Mesendoderm (in vitro differentiated cells): ENCODE measurements around the gene CACTIN.
"Not testable (repeated sequence)": the region's sequence is repeated elsewhere in the genome, so short reads cannot be mapped to it uniquely, and the experiment has no call there.

Experiments used
- DNase-seq: peaks from one replicate; pipeline ENCODE4 v3.0.0; 2013
- H2AK5ac ChIP-seq: 2 replicates; pipeline ENCODE4 v1.6.1; 2013; ENCODE audit warnings: low read length, inconsistent platforms
- H2BK120ac ChIP-seq: 2 replicates; pipeline ENCODE4 v1.6.1; 2013; ENCODE audit warnings: low read depth, mild to moderate bottlenecking, low read length, moderate library complexity, mixed read lengths
- H2BK15ac ChIP-seq: replicated peaks from 2 replicates; pipeline ENCODE4 v1.6.1; 2013; ENCODE audit warnings: low read depth, mild to moderate bottlenecking, moderate library complexity
- H2BK5ac ChIP-seq: 2 replicates; pipeline ENCODE4 v1.6.1; 2013; ENCODE audit warnings: low read length, inconsistent platforms
- H3K18ac ChIP-seq: 2 replicates; pipeline ENCODE4 v1.6.1; 2013; ENCODE audit warnings: mild to moderate bottlenecking, low read length, mixed read lengths
- H3K23ac ChIP-seq: one replicate; pipeline ENCODE4 v1.6.1; 2013; ENCODE audit warnings: low read length
- H3K27ac ChIP-seq: 2 replicates; pipeline ENCODE4 v1.5.1; 2013; ENCODE audit warnings: low read depth, mild to moderate bottlenecking, inconsistent platforms, low read length, moderate library complexity
- H3K27me3 ChIP-seq: 2 replicates; pipeline ENCODE4 v1.6.1; 2013; ENCODE audit warnings: low read length, control low read depth, mild to moderate bottlenecking, inconsistent platforms; ENCODE audit not compliant: insufficient read depth, poor library complexity
- H3K36me3 ChIP-seq: 2 replicates; pipeline ENCODE4 v1.6.1; 2013; ENCODE audit warnings: low read length, inconsistent platforms; ENCODE audit not compliant: control insufficient read depth, insufficient read depth
- H3K4ac ChIP-seq: one replicate; pipeline ENCODE4 v1.6.1; 2013; ENCODE audit warnings: low read depth, mild to moderate bottlenecking, low read length, moderate library complexity
- H3K4me1 ChIP-seq: 2 replicates; pipeline ENCODE4 v1.6.1; 2013; ENCODE audit warnings: low read depth, low read length, inconsistent platforms; ENCODE audit not compliant: control insufficient read depth
- H3K4me2 ChIP-seq: 2 replicates; pipeline ENCODE4 v1.6.1; 2013; ENCODE audit warnings: low read length
- H3K4me3 ChIP-seq: 2 replicates; pipeline ENCODE4 v1.5.1; 2013; ENCODE audit warnings: mild to moderate bottlenecking, low read length
- H3K56ac ChIP-seq: one replicate; pipeline ENCODE4 v1.6.1; 2013; ENCODE audit warnings: low read length
- H3K79me1 ChIP-seq: 2 replicates; pipeline ENCODE4 v1.6.1; 2013; ENCODE audit warnings: low read length, inconsistent platforms
- H3K79me2 ChIP-seq: 2 replicates; pipeline ENCODE4 v1.6.1; 2013; ENCODE audit warnings: mild to moderate bottlenecking, low read length; ENCODE audit not compliant: control insufficient read depth, insufficient read depth
- H3K9ac ChIP-seq: 2 replicates; pipeline ENCODE4 v1.6.1; 2013; ENCODE audit warnings: low read length, inconsistent platforms
- H4K5ac ChIP-seq: one replicate; pipeline ENCODE4 v1.6.1; 2013; ENCODE audit warnings: low read length
- H4K8ac ChIP-seq: one replicate; pipeline ENCODE4 v1.6.1; 2013; ENCODE audit warnings: low read depth, mild to moderate bottlenecking, control low read depth, low read length, moderate library complexity
- WGBS: extraction: QIAGEN DNeasy Blood & Tissue Kit; methylation state at CpG from one replicate; pipeline ENCODE4 v1.1.7; 2013; ENCODE audit warnings: low lambda C conversion rate, missing lambda C conversion rate; ENCODE audit not compliant: insufficient coverage; ENCODE audit errors: extremely low coverage; 5-methylcytosine and 5-hydroxymethylcytosine counted together

CACTIN gene

DNA sequence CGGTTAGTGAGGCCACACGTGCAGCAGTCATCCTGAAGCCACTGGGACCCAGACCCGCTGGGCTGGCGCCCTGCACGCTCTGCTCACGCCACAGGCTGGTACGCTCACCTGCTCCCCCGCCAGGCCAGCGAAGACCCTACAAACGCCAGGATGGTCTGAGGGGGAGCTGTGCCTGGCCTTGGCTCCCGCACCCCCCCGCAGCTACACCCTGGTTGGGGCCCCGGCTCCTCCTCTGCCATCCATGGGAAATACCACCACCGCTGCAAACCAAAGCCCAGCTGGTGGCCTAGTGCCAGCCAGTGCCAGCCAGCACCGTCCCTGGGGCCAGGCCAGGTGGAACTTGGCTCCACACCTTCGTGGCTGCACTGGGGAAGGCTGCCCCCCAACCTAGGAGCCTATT lies 23.3 kb upstream of the CACTIN start:
- Histone ChIP-seq H3K4me3 (no peak overlapping the region), H4K5ac (no peak overlapping the region), H3K79me2 (no peaks in the 10 kb centered on the region), H3K27me3 (no peaks in the 10 kb centered on the region), H3K56ac (no peak overlapping the region), H3K27ac (no peak overlapping the region), H3K79me1 (no peaks in the 10 kb centered on the region), H3K4ac (no peak overlapping the region), H3K36me3 (no peaks in the 10 kb centered on the region), H3K4me1 (no peaks in the 10 kb centered on the region), H2AK5ac (no peak overlapping the region), H3K4me2 (no peak overlapping the region), H3K18ac (no peak overlapping the region), H4K8ac (no peak overlapping the region), H2BK120ac (no peak overlapping the region), H3K23ac (no peak overlapping the region), H2BK15ac (no peak overlapping the region), H3K9ac (no peak overlapping the region), H2BK5ac (no peak overlapping the region)
- no CpG with 5 or more reads among the region's 16 CpGs for WGBS
- DNase-seq = no peak

DNA sequence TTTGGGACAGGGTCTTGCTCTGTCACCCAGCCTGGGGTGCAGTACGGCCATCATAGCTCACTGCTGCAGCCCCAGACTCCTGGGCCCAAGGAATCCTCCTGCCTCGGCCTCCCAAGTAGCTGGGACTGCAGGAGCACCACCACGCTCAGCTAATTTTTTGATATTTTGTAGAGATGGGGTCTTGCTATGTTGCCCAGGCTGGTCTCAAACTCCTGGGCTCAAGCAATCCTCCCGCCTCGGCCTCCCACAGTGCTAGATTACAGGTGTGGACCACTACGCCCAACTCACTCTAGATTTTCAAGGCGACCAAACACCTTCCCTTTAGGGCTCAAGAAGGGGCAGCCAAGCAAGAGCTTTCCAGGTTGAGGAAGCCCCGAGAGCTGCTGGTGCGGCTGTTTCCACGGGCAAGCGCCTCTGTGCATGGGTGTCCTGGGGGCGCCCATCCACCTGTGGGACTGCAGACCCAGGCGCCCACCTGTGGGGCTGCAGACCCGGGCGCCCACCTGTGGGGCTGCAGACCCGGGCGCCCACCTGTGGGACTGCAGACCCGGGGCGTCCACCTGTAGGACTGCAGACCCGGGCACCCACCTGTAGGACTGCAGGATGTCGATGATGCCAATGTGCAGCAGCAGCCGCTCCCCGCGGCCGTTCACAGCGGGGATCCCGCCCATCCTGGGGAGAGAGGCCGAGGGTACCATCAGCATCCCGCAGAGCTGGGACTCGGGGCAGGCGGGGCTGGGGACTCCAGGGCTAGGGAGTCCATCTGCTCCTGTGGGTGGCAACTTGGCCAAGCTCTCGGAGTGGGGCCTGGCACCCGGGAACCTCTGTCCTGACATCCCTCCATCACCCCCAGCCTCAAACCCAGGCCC lies 21.7 kb upstream of the CACTIN start:
- H3K36me3 ChIP-seq = no peaks in the 10 kb centered on the region
- WGBS = no CpG with 5 or more reads among the region's 33 CpGs
- H3K27ac ChIP-seq = no peak overlapping the region

DNA sequence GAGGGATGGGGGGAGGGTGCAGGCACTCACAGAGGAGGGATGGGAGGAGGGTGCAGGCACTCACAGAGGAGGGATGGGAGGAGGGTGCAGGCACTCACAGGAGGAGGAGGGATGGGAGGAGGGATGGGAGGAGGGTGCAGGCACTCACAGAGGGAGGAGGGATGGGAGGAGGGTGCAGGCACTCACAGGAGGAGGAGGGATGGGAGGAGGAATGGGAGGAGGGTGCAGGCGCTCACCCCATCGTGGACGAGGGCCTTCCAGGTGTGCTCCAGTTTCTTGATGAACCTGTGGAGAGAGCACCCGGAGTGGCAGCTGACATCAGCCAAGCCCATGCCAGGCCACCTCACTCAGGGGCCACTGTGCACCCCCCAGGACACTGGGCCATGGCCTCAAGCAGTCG lies 20.5 kb upstream of the CACTIN start:
- not testable (repeated sequence) for H3K79me1 ChIP-seq, H3K79me2 ChIP-seq, H2BK15ac ChIP-seq, H3K18ac ChIP-seq, H3K9ac ChIP-seq, H2BK5ac ChIP-seq, H4K5ac ChIP-seq, H3K36me3 ChIP-seq, H3K4ac ChIP-seq, H3K23ac ChIP-seq, DNase-seq, H3K27ac ChIP-seq, H2AK5ac ChIP-seq, H3K4me3 ChIP-seq, H3K56ac ChIP-seq, H2BK120ac ChIP-seq, H3K27me3 ChIP-seq, H4K8ac ChIP-seq, H3K4me2 ChIP-seq, H3K4me1 ChIP-seq
- no CpG with 5 or more reads among the region's 5 CpGs for WGBS

More for the DNA sequence above, 21.7 kb upstream of the CACTIN start:
- Histone ChIP-seq H3K4ac (no peak overlapping the region), H4K5ac (no peak overlapping the region), H2AK5ac (no peak overlapping the region), H3K56ac (no peak overlapping the region), H3K27me3 (no peaks in the 10 kb centered on the region), H3K9ac (no peak overlapping the region), H2BK15ac (no peak overlapping the region), H3K79me2 (no peaks in the 10 kb centered on the region), H3K4me1 (no peaks in the 10 kb centered on the region), H2BK120ac (no peak overlapping the region), H3K18ac (no peak overlapping the region), H3K23ac (no peak overlapping the region), H2BK5ac (no peak overlapping the region), H4K8ac (no peak overlapping the region), H3K79me1 (no peaks in the 10 kb centered on the region), H3K4me2 (no peak overlapping the region), H3K4me3 (no peak overlapping the region)
- no peak for DNase-seq

DNA sequence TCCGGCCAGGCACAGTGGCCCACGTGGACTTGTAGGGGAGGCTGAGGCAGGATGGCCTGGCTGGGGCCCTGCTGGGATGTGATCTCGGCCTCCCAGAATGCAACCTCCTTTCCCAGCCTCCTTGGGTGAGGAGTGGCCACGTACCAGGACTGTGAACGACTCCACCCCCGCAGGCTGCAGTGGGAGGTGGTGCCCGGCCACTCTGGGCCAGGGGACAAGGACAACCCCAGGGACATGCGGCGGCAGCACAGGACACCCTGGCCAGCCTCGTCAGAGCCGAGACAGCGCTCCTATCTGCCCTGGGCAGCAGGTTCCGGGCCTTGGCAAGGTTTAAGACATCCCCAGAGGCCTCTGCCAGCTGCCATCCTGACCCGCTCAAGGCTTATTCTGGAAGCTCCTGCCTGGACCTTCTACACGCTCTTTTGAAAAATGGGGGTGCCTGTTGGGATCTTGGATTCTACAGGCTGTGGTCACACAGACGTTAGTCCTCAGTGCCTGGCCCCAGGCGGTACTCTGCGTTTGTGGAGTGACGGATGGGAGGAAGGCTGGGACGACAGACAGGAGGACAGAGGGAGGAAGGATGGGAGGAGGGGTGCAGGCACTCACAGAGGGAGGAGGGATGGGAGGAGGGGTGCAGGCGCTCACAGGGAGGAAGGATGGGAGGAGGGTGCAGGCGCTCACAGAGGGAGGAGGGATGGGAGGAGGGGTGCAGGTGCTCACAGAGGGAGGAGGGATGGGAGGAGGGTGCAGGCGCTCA lies 19.9 kb upstream of the CACTIN start:
- Histone ChIP-seq H3K4me1 (no peaks in the 10 kb centered on the region), H2BK120ac (no peak overlapping the region), H3K56ac (no peak overlapping the region), H3K36me3 (no peaks in the 10 kb centered on the region), H3K79me1 (no peaks in the 10 kb centered on the region), H3K18ac (no peak overlapping the region), H4K5ac (no peak overlapping the region), H3K27me3 (no peaks in the 10 kb centered on the region), H2AK5ac (no peak overlapping the region), H3K4me2 (no peak overlapping the region), H3K27ac (no peak overlapping the region), H3K4ac (no peak overlapping the region), H3K4me3 (no peak overlapping the region), H2BK15ac (no peak overlapping the region), H4K8ac (no peak overlapping the region), H3K23ac (no peak overlapping the region), H2BK5ac (no peak overlapping the region), H3K9ac (no peak overlapping the region), H3K79me2 (no peaks in the 10 kb centered on the region)
- WGBS = no CpG with 5 or more reads among the region's 23 CpGs
- no peak for DNase-seq

- H3K36me3 ChIP-seq = no peaks in the 10 kb centered on the region
- no peak overlapping the region for H2BK15ac ChIP-seq
- no peaks in the 10 kb centered on the region for H3K4me1 ChIP-seq
- no peak overlapping the region for H3K56ac ChIP-seq
- no peak overlapping the region for H3K23ac ChIP-seq
- H3K27me3 ChIP-seq = no peaks in the 10 kb centered on the region
- no peaks in the 10 kb centered on the region for H3K79me2 ChIP-seq
- WGBS = no CpG with 5 or more reads among the region's 21 CpGs
- H3K79me1 ChIP-seq = no peaks in the 10 kb centered on the region
- H3K18ac ChIP-seq = no peak overlapping the region
- H2BK5ac ChIP-seq = no peak overlapping the region
- H3K4ac ChIP-seq = no peak overlapping the region
- no peak overlapping the region for H2BK120ac ChIP-seq
- H3K4me2 ChIP-seq = no peak overlapping the region
- H3K4me3 ChIP-seq = no peak overlapping the region
- no peak overlapping the region for H4K8ac ChIP-seq
- no peak overlapping the region for H4K5ac ChIP-seq
- H3K9ac ChIP-seq = no peak overlapping the region
- H2AK5ac ChIP-seq = no peak overlapping the region
- H3K27ac ChIP-seq = no peak overlapping the region
- DNase-seq = no peak
Measured at GRCh38 chr19:3645726-3646125, 19.1 kb upstream of the CACTIN start.
